ENCODE results near the gene APBB2. TPM values are rescaled to one million over a fixed set of nuclear protein-coding genes. Genes with fewer than 3 reads are reported as not detected.

APBB2 gene
- polyA plus RNA-seq, 3 donors, result 0.15 to 0.33 TPM; not detected in 1

DNA sequence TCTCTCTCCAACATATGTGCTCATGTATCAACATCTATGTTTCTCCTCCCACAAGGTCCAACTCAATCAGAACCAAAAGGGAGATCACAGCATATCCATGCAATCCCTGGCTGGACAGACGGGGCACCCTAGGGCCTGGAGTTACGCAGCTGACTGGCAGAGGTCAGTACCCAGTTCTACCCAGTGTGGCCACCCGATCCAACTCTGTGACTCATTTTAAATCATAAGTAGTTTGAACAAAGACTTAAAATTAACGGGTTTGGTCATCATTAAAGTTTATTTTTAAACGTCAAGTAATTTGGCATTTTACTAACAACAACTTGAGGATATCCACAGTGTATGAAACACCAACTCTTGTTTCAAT, 59.5 kb downstream of the APBB2 start:
- Histone ChIP-seq H3K27me3 (ENCODE audit: control insufficient read depth in 2 of 2, insufficient read depth in 2 of 2, low read length in 2 of 2) (no peaks in the 10 kb centered on the region), H4K20me1 (ENCODE audit: insufficient read depth, low read length) (no peaks in the 10 kb centered on the region), H2AFZ (ENCODE audit: insufficient read depth, low read depth, low read length, poor library complexity, severe bottlenecking) (no peak overlapping the region), H3K79me2 (ENCODE audit: insufficient read depth, low read length) (no peaks in the 10 kb centered on the region), H3K9ac (ENCODE audit: insufficient read depth, low read length, poor library complexity, severe bottlenecking) (no peak overlapping the region), H3K9me3 (replicated peaks in 1 of 2; ENCODE audit: control insufficient read depth in 1 of 2, insufficient read depth in 1 of 2, low read length in 2 of 2) (no peaks in the 10 kb centered on the region), H3K4me3 (replicated peaks in 1 of 3; ENCODE audit: low read depth in 2 of 3, low read length in 3 of 3) (no peak overlapping the region), H3K36me3 (replicated peaks in 1 of 2; ENCODE audit: control insufficient read depth in 1 of 2, insufficient read depth in 2 of 2, low read length in 2 of 2) (no peaks in the 10 kb centered on the region), H3K4me1 (ENCODE audit: control insufficient read depth in 1 of 2, insufficient read depth in 2 of 2, low read length in 2 of 2) (no peaks in the 10 kb centered on the region), H3K27ac (ENCODE audit: low read depth in 1 of 2, low read length in 2 of 2) (no peak overlapping the region), H3K4me2 (replicated peaks; ENCODE audit: extremely low read depth, low read length, poor library complexity, severe bottlenecking) (no peak overlapping the region)
- no peak for DNase-seq
- Mint-ChIP-seq H3K27ac (no peak overlapping the region), H3K27me3 (ENCODE audit: low read depth in 3 of 3) (peaks cover 1 to 8% (median 2%) of the 10 kb centered on the region in 3 donors), H3K9me3 (peaks cover 0 to 9% (median under 1%) of the 10 kb centered on the region in 7 donors), H3K4me1 (peaks cover 6% of the 10 kb centered on the region), H3K36me3 (no peaks in the 10 kb centered on the region), H3K4me3 (no peak overlapping the region)
- WGBS (ENCODE audit: insufficient coverage), result 100% methylated on average over 1 of the region's 5 CpGs
- intact Hi-C loops (cut with micrococcal nuclease), result no loop called here
- no peak for TF ChIP-seq CTCF (IDR thresholded peaks at IDR 0.05)

DNA sequence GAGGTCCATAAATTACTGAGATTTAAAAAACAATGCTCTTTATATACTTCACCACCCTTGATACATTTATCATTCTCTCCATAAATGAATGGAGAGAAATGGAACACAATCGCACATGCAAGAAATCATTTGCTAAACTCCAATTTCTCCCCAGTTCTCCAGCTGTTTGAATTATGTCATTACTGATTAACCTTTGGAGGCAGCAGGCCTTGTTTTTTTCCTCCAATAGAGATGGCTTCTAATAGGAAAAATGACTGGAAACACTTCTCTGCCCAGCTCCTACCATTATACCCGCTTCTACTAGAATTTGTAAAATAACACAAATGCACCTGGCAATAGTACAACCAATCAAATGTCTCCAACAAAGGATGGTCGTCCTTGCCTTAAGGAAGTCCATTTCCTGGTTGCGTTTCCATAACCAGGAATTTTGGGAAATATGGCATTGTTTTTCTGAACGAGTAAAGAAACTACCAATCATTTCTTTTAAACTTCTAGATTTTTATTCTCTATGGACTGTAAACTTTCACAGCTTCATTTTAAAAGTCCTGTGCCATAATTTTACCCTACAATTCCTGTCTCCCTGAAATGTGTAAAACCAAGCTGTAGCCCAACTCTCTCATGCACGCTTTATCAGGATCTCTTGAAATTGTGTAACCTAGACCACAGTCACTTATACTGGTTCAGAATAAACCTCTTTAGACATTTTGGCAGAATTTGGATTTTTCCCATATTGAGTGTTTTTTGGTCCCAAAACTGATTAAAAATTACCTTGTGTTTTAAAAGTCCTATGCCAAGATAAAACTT, 60.1 kb downstream of the APBB2 start:
- Mint-ChIP-seq H3K4me1 (peaks cover 2% of the 10 kb centered on the region), H3K27me3 (ENCODE audit: low read depth in 3 of 3) (peaks cover 1 to 8% (median 2%) of the 10 kb centered on the region in 3 donors), H3K4me3 (no peak overlapping the region), H3K9me3 (peaks cover 0 to 14% (median 2%) of the 10 kb centered on the region in 7 donors), H3K36me3 (no peaks in the 10 kb centered on the region), H3K27ac (no peak overlapping the region)
- H3K4me3 ChIP-seq (replicated peaks in 1 of 3; ENCODE audit: low read depth in 2 of 3, low read length in 3 of 3), result no peak overlapping the region
- no peaks in the 10 kb centered on the region for H3K9me3 ChIP-seq (replicated peaks in 1 of 2; ENCODE audit: control insufficient read depth in 1 of 2, insufficient read depth in 1 of 2, low read length in 2 of 2)
- no peak for TF ChIP-seq CTCF (IDR thresholded peaks at IDR 0.05)
- no peak overlapping the region for H3K4me2 ChIP-seq (replicated peaks; ENCODE audit: extremely low read depth, low read length, poor library complexity, severe bottlenecking)
- no peaks in the 10 kb centered on the region for H3K36me3 ChIP-seq (replicated peaks in 1 of 2; ENCODE audit: control insufficient read depth in 1 of 2, insufficient read depth in 2 of 2, low read length in 2 of 2)
- intact Hi-C loops (cut with micrococcal nuclease), result no loop called here
- H3K27me3 ChIP-seq (ENCODE audit: control insufficient read depth in 2 of 2, insufficient read depth in 2 of 2, low read length in 2 of 2), result no peaks in the 10 kb centered on the region
- no peak for DNase-seq
- H4K20me1 ChIP-seq (ENCODE audit: insufficient read depth, low read length), result no peaks in the 10 kb centered on the region
- no peaks in the 10 kb centered on the region for H3K79me2 ChIP-seq (ENCODE audit: insufficient read depth, low read length)
- no peak overlapping the region for H2AFZ ChIP-seq (ENCODE audit: insufficient read depth, low read depth, low read length, poor library complexity, severe bottlenecking)
- H3K4me1 ChIP-seq (ENCODE audit: control insufficient read depth in 1 of 2, insufficient read depth in 2 of 2, low read length in 2 of 2), result no peaks in the 10 kb centered on the region
- H3K27ac ChIP-seq (ENCODE audit: low read depth in 1 of 2, low read length in 2 of 2), result no peak overlapping the region
- no peak overlapping the region for H3K9ac ChIP-seq (ENCODE audit: insufficient read depth, low read length, poor library complexity, severe bottlenecking)
- WGBS (ENCODE audit: insufficient coverage), result no CpG with 5 or more reads among the region's 6 CpGs
